Iris pigment epithelial cell (primary cell): ENCODE data around the gene CYBRD1.

Source experiments
- DNase-seq: peaks from one replicate; pipeline ENCODE4 v3.0.0-alpha.2; 2011; ENCODE audit warnings: low read depth

CYBRD1 gene

DNA sequence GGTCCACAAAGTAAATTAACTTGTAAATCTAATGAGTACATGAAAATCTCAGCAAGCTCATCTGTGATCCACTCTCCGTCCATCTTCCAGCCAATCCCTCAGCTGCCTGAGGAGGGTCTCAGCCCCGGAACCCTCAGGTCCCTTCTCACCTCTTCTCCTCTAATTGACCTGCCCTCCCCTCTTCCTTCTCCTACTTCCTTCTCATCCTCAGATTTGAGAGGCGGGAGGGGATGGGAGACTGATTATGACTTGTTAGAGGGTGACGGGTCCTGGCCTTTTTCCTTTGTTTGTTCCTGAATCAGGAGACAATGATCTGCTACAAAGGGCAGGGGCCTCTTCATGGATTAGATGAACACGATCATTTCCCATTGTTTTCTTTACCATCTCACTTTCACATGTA, 80.1 kb downstream of the CYBRD1 start:
- DNase-seq: no peak
